ENCODE results near the gene TIAM2.

DNA sequence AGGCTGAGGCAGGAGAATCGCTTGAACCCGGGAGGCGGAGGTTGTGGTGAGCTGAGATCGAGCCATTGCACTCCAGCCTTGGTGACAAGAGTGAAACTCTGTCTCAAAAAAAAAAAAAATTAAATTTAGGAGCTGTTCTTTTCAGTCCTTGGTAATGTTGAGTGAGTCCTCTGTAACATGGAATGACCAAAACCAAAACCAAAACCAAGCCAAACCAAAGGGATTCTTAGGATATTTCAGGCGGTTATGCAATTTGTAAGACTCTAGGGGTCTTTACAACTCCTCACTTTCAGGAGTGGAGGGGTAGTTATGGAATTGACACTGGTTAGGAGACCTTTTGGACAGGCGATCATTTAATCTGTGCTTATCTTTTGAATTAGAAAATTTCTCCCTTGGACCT lies 15.8 kb downstream of the TIAM2 start:
- TF ChIP-seq, protein P1, sequence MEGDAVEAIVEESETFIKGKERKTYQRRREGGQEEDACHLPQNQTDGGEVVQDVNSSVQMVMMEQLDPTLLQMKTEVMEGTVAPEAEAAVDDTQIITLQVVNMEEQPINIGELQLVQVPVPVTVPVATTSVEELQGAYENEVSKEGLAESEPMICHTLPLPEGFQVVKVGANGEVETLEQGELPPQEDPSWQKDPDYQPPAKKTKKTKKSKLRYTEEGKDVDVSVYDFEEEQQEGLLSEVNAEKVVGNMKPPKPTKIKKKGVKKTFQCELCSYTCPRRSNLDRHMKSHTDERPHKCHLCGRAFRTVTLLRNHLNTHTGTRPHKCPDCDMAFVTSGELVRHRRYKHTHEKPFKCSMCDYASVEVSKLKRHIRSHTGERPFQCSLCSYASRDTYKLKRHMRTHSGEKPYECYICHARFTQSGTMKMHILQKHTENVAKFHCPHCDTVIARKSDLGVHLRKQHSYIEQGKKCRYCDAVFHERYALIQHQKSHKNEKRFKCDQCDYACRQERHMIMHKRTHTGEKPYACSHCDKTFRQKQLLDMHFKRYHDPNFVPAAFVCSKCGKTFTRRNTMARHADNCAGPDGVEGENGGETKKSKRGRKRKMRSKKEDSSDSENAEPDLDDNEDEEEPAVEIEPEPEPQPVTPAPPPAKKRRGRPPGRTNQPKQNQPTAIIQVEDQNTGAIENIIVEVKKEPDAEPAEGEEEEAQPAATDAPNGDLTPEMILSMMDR (IDR thresholded peaks at IDR 0.05; ENCODE audit: low read length), result no peak
- TF ChIP-seq EZH2phosphoT487 (IDR thresholded peaks at IDR 0.05; ENCODE audit: low read length) (no peak), EZH2 (optimal IDR thresholded peaks at IDR 0.05; ENCODE audit: low read depth, low read length) (no peak)

Measured in MM.1S (cell line).